ENCODE measurements around the gene MYCBPAP.

Gene MYCBPAP

DNA sequence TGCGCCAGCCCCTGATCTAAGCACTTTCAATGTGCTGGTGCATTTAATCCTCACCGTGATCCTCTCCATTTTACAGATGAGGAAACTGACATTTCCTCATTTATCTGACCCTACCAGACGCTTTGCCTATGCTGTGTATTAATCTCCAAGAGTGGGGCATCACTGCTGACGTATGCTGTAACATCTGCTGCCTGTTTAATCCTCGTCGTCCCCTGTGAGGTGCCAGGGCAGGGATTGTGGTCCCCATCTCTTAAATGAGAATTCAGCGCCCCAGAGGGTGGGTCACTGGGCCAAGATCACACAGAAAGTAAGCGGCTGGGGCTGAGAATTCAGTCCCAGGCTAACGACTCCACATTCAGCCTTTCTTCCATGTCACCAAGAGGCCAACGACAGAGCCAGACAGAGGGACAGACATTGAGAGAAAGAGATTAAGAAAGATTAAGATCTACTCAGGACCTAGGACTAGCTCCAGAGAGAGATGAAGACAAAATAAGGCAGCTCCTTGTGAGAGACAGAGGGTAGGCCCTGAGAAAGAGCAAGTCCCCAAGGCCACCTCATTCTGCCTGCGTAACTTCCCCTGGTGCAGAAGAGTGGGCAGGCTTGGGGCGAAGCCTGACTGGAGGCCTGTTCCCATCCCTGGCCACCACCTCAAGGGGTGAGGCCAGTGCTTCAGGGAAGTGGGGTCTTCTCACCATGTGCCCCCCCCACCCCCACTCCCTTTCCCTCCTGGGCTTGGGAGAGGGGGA, 65.8 kb downstream of the MYCBPAP start:
- no peak for DNase-seq (ENCODE audit: low spot score)

DNA sequence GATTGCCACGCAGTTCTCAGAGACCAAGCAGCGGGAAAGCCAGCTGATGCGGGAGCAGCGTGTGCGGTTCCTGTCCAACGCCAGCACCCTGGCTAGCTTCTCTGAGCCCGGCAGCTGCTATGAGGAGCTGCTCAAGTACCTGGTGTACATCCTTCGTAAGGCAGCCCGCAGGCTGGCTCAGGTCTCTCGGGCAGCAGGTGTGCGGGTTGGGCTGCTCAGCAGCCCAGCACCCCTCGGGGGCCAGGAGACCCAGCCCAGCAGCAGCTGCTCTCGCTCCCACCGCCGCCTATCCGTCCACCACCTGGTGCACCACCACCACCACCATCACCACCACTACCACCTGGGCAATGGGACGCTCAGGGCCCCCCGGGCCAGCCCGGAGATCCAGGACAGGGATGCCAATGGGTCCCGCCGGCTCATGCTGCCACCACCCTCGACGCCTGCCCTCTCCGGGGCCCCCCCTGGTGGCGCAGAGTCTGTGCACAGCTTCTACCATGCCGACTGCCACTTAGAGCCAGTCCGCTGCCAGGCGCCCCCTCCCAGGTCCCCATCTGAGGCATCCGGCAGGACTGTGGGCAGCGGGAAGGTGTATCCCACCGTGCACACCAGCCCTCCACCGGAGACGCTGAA, 67.5 kb downstream of the MYCBPAP start:
- DNase-seq (ENCODE audit: low spot score): no peak

DNA sequence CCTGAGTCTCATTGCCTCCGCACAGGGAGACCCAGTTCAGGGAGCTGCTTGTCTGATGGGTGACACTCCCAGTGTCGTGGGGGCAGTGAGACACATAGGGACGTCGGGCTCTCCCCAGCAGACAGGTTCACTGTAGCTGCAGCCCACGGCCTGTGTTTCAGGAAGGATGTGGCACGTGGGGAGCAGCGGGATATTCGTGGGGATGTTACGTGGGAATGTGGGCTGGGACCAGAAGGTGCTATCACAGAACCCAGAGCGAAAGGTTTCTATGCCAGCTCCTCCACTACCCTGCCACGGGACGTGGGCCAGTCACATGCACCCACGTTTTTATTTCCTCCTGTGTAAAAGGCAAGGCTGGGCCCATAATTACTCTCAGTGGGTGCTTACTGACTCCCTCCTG, 68.6 kb downstream of the MYCBPAP start:
- DNase-seq (ENCODE audit: low spot score): no peak

DNA sequence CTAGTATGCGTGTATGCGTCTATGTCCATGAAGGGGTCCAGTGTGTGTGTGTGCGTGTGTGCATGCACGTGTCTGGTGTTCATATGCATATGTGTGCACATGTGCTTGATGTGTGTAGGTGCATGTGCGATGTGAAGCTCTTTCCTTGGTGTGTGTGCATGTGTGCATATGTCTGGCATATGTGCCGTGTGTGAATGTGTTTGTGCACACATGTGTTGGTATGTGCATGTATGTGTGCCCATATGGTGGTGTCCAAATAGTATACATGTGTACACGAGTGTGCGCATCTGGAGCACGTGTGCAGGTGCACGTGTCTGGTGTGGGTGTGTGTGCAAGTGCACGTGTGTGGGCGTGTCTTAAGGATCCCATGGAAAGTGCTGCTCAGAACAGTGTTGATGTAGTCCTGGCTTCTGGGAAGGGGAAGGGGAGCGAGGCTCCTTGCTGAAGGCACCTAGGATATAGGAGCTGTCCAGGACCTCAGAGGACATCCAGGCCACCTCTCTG, 69.3 kb downstream of the MYCBPAP start:
- DNase-seq (ENCODE audit: low spot score): no peak

DNA sequence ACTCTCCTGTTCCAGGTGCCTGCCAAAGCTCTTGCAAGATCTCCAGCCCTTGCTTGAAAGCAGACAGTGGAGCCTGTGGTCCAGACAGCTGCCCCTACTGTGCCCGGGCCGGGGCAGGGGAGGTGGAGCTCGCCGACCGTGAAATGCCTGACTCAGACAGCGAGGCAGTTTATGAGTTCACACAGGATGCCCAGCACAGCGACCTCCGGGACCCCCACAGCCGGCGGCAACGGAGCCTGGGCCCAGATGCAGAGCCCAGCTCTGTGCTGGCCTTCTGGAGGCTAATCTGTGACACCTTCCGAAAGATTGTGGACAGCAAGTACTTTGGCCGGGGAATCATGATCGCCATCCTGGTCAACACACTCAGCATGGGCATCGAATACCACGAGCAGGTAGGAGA, 69.9 kb downstream of the MYCBPAP start:
- DNase-seq (ENCODE audit: low spot score): no peak

DNA sequence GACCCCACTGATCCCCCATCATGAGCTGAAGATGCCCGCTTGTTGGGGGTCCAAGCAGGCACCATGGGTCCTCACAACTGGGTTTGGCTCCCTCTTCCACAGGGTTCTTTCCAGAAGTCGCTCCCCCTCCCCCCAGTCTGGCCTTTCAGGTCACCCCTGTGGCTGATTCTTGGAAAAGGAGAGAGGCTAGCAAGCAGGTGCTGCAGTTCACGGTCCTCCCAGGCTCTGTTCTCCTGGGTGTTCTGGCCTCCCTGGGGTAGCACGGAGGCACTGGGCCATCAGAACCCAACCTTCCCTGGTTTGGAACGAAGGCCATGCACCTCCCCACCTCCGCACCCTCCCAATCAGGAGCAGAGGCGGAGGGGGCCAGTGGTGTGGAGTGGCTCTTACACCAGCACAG, 71.2 kb downstream of the MYCBPAP start:
- DNase-seq (ENCODE audit: low spot score): no peak

DNA sequence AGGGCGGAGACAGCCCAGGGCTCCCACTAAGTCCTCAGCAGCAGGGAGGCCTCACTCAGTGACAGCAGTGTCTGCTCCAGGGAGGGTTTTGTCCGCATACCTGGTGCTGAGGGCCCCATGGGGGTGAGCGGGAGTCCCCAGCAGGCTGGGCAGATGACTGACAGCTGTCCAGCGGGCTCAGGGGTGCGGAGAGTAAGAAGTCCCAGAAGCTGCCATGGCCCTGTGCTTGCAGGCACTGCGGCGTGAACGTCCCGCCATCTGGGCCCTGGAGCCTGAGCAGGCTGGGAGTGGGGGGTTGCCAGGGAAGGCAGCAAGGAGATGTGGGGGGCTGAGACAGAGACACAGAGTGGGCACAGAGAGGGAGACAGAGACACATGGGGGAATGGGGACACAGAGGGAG, 72.4 kb downstream of the MYCBPAP start:
- no peak for DNase-seq (ENCODE audit: low spot score)
